ENCODE data around the gene DLG4.

The DLG4 gene

DNA sequence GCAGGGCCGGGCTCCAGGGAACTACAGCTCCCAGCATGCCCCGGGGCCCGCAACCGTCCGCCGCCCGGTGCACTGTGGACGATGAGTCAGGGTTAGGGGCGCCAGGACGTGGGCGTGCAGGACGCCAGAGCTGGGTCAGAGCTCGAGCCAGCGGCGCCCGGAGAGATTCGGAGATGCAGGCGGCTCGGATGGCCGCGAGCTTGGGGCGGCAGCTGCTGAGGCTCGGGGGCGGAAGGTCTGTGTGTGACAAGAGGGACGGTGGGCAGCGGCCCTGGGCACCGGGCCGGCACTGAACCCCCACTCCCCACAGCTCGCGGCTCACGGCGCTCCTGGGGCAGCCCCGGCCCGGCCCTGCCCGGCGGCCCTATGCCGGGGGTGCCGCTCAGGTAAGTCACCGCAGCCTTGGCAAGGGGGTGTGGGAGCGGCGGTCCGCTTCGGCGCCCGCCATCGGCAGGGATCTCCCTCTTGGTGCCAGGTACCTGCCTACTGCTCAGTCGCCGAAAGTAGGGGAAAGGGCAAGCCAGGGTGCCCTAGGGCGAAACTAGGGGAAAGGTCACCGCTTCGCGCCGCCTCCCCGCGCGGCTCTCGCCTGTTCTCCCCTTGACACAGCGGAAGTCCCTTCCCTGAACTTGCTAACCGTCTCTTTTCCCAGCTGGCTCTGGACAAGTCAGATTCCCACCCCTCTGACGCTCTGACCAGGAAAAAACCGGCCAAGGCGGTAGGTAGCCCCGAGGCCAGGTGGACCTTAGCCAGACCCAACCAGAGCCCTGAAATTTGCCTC lies at the start of gene DLG4, which contains the start of gene ACADVL:
Gene DLG4, minus strand, starts transcription at position 25 of the 781 bp plus-strand sequence.
Gene ACADVL, plus strand, starts transcription at position 127 of the 781 bp plus-strand sequence. Its CDS starts 47 bp downstream, at position 174.
- Mint-ChIP-seq H3K9me3 (ENCODE audit: low read depth) (no peaks in the 10 kb centered on the region), H3K27me3 (no peaks in the 10 kb centered on the region), H3K27ac (peak within 1 kb of the TSS; percentile 95), H3K4me3 (peak within 1 kb of the TSS; percentile 93), H3K36me3 (peaks cover 3% of the 10 kb centered on the region), H3K4me1 (ENCODE audit: low read depth) (peaks cover 56% of the 10 kb centered on the region)

DNA sequence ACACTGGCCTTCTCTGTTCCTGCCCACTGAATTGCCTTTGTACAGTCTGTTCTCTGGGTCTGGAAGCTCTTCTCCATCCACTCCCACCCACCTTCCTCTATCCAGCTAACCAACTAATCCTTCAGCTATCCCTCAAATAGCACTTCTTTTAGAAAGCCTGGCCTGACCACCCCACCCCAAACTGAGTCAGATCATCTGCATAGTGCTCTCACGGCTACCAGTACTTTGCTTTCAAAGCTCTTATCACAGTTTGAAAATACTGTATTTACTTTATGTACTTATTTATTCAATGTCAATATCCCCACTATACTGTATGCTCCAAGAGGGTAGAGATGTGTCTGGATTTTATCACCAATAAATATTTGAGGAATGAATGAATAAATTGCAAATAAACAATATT lies 47.1 kb upstream of the DLG4 start:
- Mint-ChIP-seq H3K27me3 (no peaks in the 10 kb centered on the region), H3K9me3 (ENCODE audit: low read depth) (no peaks in the 10 kb centered on the region), H3K36me3 (no peaks in the 10 kb centered on the region), H3K27ac (no peak overlapping the region), H3K4me3 (no peak overlapping the region), H3K4me1 (ENCODE audit: low read depth) (peaks cover 18% of the 10 kb centered on the region)

DNA sequence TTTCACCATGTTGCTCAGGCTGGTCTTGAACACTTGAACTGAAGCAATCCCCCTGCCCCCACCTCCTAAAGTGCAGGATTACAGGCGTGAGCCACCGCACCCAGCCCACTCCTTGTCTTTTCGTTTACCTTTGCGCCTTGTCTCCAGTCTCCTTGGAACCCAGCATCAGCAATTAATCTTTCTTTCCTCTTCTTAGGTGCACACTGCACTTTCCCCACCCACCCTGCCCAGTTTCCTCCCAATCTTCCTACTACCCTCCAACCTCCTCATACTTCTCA lies 44.1 kb upstream of the DLG4 start:
- H3K4me1 Mint-ChIP-seq (ENCODE audit: low read depth) = peaks cover 32% of the 10 kb centered on the region
- no peaks in the 10 kb centered on the region for H3K27me3 Mint-ChIP-seq
- peak overlapping the region; percentile 78 for H3K4me3 Mint-ChIP-seq
- H3K36me3 Mint-ChIP-seq = no peaks in the 10 kb centered on the region
- no peaks in the 10 kb centered on the region for H3K9me3 Mint-ChIP-seq (ENCODE audit: low read depth)
- H3K27ac Mint-ChIP-seq = peak overlapping the region; percentile 41

DNA sequence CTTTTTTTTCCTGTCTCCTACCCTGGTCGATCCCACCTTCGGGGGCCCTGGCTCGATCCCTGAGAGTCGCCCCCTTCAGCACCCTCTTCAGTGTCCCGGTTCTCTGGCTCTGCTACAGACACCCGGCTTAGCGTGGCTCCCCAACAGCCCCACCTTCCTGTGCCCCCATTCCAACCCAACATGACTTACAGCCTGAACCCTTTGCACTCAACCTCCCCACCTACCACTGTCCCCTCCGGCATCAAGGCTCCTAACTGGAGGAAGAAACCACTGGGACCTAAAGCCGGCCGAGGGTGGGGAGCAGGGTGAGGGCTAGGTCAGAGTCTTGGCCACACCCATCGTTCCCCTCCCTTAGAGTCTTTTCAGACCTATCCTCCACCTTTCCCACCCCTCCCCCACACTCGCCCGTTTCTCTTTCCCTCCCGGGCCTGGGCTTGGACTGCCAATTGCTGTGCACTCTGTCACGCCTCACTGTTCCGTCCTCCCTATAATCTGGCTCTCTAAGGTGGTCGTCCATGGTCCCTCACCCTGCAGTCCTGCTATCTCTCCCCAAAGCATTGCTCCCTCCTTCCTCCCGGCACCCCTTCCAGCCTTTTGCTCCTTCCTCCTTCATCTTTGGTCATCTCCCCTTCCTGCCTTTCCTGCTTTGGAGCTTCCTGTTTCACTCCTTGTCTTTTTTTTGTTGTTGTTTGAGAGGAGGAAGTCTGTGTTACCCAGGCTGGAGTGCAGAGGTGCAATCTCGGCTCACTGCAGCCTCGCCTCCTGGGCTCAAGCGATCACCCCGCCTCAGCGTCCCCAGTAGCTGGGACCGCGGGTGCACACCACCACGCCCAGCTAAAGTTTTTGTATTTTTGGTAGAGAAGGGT lies 43.5 kb upstream of the DLG4 start:
- peaks cover 32% of the 10 kb centered on the region for H3K4me1 Mint-ChIP-seq (ENCODE audit: low read depth)
- peak overlapping the region; percentile 54 for H3K27ac Mint-ChIP-seq
- no peaks in the 10 kb centered on the region for H3K36me3 Mint-ChIP-seq
- H3K9me3 Mint-ChIP-seq (ENCODE audit: low read depth) = no peaks in the 10 kb centered on the region
- H3K27me3 Mint-ChIP-seq = no peaks in the 10 kb centered on the region
- H3K4me3 Mint-ChIP-seq = peak overlapping the region; percentile 78

DNA sequence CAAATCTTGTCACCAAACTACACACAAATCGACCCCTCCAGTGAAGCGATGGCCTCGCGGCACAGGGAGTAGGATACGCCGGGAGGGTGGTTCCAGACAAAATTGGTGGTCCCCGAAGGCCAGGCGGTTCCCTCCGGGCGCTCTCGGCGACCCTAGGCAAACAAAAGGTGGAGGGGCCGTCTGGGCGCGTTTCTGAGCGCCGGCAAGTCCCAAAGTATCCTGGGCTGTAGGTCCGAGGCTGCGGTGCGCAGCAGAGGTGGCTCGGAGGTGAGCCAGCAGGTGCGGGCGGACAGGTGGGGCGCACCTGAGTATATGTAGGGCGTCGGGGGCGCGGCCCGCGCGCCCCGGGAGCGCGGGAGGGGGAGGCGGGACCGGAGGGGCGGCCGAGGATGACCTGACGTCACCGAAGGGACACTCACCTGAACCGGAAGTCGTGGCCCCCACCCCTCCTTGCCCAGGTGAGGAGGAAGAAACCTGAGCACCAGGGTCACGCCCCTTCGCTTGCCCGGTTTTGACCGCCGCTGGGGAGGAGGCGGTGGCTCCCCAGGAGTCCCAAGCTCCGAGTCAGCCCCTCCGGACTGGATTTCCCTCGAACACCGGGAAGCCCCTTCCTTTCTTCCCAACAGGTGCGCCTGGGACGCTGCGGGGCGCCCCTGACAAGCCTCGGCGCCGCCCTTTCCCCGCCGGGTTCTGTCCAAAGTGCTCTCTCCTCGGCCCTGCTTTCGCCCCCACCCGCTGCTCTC lies 42.7 kb upstream of the DLG4 start, which contains the start of gene CLDN7:
Gene CLDN7, minus strand, starts transcription at position 287 of the 743 bp plus-strand sequence. CDS start 435 bp downstream, outside the sequence.
- peaks cover 32% of the 10 kb centered on the region for H3K4me1 Mint-ChIP-seq (ENCODE audit: low read depth)
- no peaks in the 10 kb centered on the region for H3K36me3 Mint-ChIP-seq
- H3K27me3 Mint-ChIP-seq = no peaks in the 10 kb centered on the region
- peak within 1 kb of the TSS; percentile 81 for H3K27ac Mint-ChIP-seq
- H3K4me3 Mint-ChIP-seq = peak within 1 kb of the TSS; percentile 78
- H3K9me3 Mint-ChIP-seq (ENCODE audit: low read depth) = no peaks in the 10 kb centered on the region

DNA sequence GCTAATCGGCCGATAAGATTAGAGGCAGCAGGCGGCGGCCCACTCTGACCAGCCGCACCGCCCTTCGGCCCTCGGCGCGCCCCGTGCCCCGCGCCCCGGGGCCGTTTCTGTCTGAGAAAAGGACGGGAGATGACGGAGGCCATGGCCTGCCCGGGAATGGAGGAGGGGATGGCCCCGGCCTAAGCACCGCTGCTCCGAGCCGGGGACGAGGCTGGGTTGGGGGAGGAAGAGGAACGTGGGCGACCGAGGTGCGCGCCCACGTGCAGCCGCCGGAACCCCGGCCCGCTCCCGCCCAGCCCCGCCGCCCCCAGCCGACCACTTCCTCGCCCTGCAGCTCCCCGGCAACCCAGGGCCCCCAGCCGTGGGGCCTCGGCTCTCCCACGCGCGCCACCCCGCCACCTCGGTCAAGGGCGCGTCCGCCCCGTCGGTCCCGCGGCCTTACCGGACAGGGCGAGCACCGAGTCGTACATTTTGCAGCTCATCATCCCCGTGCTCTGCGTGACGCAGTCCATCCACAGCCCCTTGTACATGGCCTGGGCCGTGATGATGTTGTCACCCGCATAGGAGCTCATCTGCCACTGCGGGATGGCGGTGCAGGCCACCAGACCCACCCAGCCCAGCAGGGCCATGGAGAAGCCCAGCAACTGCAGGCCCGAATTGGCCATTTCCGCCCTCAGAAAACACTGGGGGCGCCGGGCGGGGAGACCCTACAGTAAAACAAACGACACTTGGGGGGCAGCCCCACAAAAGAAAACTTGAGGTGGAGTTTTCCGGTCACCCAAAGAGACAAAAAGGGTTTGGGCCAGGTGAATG lies 41.9 kb upstream of the DLG4 start:
- no peaks in the 10 kb centered on the region for H3K9me3 Mint-ChIP-seq (ENCODE audit: low read depth)
- peak overlapping the region; percentile 81 for H3K27ac Mint-ChIP-seq
- peaks cover 2% of the 10 kb centered on the region for H3K36me3 Mint-ChIP-seq
- peak overlapping the region; percentile 74 for H3K4me3 Mint-ChIP-seq
- no peaks in the 10 kb centered on the region for H3K27me3 Mint-ChIP-seq
- H3K4me1 Mint-ChIP-seq (ENCODE audit: low read depth) = peaks cover 32% of the 10 kb centered on the region

DNA sequence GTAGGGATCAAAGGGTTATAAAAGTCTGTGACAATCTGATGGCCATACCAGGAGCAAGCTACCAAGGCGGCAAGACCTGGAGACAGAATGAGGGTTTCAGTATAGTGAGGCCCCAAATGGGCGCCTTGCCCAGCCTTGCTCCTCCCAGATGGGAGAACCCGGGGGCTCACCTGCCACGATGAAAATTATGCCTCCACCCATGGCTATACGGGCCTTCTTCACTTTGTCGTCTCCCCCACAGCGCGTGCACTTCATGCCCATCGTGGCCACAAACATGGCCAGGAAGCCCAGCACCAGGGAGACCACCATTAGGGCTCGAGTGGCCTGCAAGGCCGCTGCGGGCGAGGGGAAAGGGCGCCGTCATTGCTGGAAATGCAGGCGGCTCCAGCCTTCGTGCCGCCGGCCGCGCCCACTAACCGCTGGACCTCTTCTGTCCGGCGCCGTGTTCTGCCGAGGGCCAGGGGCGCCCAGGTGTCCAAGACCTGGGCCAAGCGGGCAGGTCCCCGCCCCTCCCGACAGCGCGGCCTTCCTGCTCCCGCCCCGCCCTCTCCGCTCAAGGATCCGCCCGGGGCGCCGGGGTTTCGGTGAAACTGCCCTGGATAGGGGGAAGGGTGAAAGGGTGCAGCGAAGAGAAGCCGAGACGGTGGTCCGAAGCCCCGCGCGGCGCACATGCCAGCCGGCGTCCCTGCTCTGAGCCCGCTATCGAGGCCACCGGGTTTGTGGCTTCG lies 41.2 kb upstream of the DLG4 start:
- peaks cover 2% of the 10 kb centered on the region for H3K36me3 Mint-ChIP-seq
- no peaks in the 10 kb centered on the region for H3K9me3 Mint-ChIP-seq (ENCODE audit: low read depth)
- H3K27me3 Mint-ChIP-seq = no peaks in the 10 kb centered on the region
- H3K4me3 Mint-ChIP-seq = peak overlapping the region; percentile 68
- no peak overlapping the region for H3K27ac Mint-ChIP-seq
- H3K4me1 Mint-ChIP-seq (ENCODE audit: low read depth) = peaks cover 32% of the 10 kb centered on the region

DNA sequence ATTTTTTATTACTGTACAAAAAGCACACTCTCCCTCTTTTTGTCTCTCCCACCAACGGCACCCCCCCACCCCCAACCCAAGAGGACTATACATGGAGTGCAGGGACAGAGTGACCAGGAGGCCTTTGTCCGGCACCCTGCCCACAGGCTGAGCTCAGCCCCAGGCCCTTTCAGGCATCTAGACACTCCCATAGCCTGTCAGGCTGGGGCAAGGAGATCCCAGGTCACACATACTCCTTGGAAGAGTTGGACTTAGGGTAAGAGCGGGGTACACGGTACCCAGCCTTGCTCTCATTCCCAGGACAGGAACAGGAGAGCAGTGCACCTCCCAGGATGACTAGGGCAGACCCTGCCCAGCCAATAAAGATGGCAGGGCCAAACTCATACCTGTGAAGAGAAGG lies 40.5 kb upstream of the DLG4 start:
- H3K9me3 Mint-ChIP-seq (ENCODE audit: low read depth) = no peaks in the 10 kb centered on the region
- H3K27ac Mint-ChIP-seq = no peak overlapping the region
- H3K27me3 Mint-ChIP-seq = no peaks in the 10 kb centered on the region

DNA sequence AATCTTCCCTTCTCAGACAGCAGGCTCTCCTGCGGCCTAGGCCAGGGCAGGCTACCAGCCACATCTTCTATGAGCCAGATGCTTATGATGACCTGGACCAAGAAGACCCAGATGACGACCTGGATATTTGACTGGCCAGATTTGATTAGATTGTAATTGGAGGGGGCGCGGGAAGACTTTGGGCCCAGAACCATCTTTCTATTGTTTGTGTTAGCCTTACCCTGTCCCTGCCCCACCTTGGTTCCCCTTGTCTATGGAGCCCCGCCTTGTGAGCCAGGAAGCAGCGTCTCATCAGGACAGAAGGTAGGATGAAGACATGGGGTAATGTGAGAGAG lies 39.9 kb upstream of the DLG4 start:
- Mint-ChIP-seq H3K27ac (no peak overlapping the region), H3K4me3 (no peak overlapping the region), H3K9me3 (ENCODE audit: low read depth) (no peaks in the 10 kb centered on the region), H3K36me3 (peaks cover 2% of the 10 kb centered on the region), H3K27me3 (no peaks in the 10 kb centered on the region), H3K4me1 (ENCODE audit: low read depth) (peaks cover 32% of the 10 kb centered on the region)

More for the DNA sequence above, 40.5 kb upstream of the DLG4 start:
- peak overlapping the region; percentile 68 for H3K4me3 Mint-ChIP-seq
- H3K36me3 Mint-ChIP-seq = peaks cover 2% of the 10 kb centered on the region
- H3K4me1 Mint-ChIP-seq (ENCODE audit: low read depth) = peaks cover 32% of the 10 kb centered on the region

DNA sequence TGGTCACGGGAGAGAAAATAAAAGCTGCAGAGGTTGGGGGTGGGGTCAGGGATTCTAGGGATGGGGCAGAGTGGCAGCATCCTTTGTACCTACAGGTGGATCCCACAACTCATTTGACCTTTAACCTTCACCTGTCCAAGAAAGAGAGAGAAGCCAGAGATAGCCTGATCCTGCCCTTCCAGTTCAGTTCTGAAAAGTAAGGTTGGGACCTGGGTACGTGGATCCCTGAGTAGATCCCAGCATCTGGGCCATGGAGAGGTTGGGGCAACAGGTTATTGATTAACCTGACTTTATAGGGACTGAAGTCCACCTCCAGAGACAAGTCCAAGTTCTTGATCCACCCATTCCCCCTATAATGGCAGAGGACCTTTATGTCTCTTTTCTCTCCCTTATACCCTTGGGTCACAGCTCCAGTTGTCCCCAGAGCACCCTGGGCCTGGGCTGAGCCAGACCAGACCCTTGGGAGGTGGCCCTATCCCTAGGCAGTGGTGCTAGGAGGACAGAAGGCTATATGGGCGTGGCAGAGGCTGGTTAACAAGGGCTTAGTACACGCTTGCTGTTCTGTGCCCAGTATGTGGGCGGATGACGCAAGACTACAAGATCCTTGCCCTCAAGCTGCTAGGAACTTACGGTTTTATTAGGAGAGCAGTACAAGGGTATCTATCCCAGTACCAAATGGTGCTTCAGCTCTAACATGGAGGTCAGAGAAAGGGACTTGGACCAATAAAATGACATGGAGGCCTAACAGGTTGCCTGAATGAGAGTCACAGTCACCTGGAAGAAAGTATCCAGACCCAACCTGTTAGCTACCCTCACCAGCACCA lies 39.3 kb upstream of the DLG4 start:
- H3K36me3 Mint-ChIP-seq = peaks cover 2% of the 10 kb centered on the region
- peaks cover 33% of the 10 kb centered on the region for H3K4me1 Mint-ChIP-seq (ENCODE audit: low read depth)
- H3K27me3 Mint-ChIP-seq = no peaks in the 10 kb centered on the region
- no peaks in the 10 kb centered on the region for H3K9me3 Mint-ChIP-seq (ENCODE audit: low read depth)
- H3K4me3 Mint-ChIP-seq = no peak overlapping the region
- peak overlapping the region; percentile 34 for H3K27ac Mint-ChIP-seq

DNA sequence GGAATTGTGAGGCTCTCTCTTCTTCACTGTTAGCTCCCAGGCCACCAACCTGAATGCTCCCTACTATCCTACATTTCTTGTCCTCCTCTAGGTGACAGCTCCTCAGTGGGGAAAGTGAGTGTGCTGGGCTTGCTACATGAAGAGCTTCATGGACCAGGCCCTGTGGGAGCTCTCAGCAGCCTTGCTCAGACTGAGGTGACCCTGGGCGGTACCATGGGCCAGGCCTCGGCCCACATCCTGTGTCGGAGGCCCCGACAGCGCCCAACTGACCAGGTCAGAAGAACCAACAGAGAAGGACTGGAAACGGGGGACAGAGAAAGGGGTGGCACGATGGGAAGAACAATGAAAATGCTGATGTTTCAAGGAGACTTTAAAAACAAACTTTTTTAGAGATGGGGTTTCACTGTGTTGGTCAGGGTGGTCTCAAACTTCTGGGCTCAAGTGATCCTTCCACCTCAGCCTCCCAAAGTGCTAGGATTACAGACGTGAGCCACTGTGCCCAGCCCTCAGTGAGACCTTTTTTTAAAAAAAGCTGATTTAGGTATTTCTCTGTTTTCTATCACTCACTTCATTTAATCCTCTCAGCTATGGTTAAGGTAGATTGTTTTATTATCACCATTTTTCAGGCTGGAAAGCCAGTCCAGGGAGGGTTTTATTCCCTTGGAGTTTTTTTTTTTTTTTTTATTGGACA lies 37.3 kb upstream of the DLG4 start:
- Mint-ChIP-seq H3K4me1 (ENCODE audit: low read depth) (peaks cover 32% of the 10 kb centered on the region), H3K9me3 (ENCODE audit: low read depth) (no peaks in the 10 kb centered on the region), H3K27ac (peak overlapping the region; percentile 79), H3K27me3 (no peaks in the 10 kb centered on the region), H3K36me3 (peaks cover 9% of the 10 kb centered on the region), H3K4me3 (no peak overlapping the region)

DNA sequence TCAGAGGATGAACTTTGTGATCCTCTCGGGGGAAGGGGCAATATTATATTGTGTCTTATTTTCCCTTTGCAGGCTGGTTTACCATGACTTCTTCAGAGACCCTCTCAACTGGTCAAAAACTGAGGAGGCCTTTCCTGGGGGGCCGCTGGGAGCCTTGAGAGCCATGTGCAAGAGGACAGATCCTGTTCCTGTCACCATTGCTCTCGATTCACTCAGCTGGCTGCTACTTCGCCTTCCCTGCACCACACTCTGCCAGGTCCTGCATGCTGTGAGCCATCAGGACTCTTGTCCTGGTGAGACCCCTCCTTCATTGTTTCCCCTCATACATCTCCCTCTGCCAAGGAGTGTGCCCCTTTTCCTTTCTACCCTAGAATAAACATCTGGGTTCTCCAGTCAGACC lies 34.9 kb upstream of the DLG4 start:
- peaks cover 9% of the 10 kb centered on the region for H3K36me3 Mint-ChIP-seq
- H3K9me3 Mint-ChIP-seq (ENCODE audit: low read depth) = no peaks in the 10 kb centered on the region
- H3K27ac Mint-ChIP-seq = peak overlapping the region; percentile 37
- peaks cover 29% of the 10 kb centered on the region for H3K4me1 Mint-ChIP-seq (ENCODE audit: low read depth)
- no peaks in the 10 kb centered on the region for H3K27me3 Mint-ChIP-seq
- H3K4me3 Mint-ChIP-seq = peak overlapping the region; percentile 54

DNA sequence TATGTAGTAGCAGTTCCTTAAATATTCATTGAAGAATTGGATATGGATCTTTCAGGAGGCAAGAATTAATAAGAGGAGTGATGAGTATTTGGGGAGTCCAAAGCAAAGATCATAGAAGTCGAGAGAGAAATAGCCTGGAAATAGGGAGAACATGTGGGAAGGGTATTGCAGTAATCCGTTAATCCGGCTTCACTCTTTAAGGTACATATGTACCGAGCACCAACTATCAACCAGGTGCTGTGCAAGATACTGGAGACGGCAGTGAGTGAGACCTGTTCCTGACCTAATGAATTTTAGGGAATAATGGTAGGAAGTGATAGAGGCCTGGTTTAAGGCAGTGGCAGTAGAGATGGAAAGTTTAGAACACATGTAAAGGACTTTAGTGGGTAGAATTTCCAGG lies 33.4 kb upstream of the DLG4 start:
- peak overlapping the region; percentile 99 for H3K4me3 Mint-ChIP-seq
- H3K4me1 Mint-ChIP-seq (ENCODE audit: low read depth) = peaks cover 36% of the 10 kb centered on the region
- no peaks in the 10 kb centered on the region for H3K9me3 Mint-ChIP-seq (ENCODE audit: low read depth)
- peak overlapping the region; percentile 99 for H3K27ac Mint-ChIP-seq
- H3K36me3 Mint-ChIP-seq = peaks cover 9% of the 10 kb centered on the region
- no peaks in the 10 kb centered on the region for H3K27me3 Mint-ChIP-seq
